Fibroblast of lung (primary cell): ENCODE measurements around the gene CSF1R. TPM values are rescaled to one million over a fixed set of nuclear protein-coding genes. Genes with fewer than 3 reads are reported as not detected.
"Not testable (repeated sequence)": the region's sequence is repeated elsewhere in the genome, so short reads cannot be mapped to it uniquely, and the experiment has no call there.

Experiments used
- DNase-seq, 2 donors: peaks; one replicate each; pipeline versions ENCODE4 v3.0.0 to v3.0.0-alpha.2; 2010; ENCODE audit warnings: low read depth in 2 of 2
- H2AFZ ChIP-seq: 2 replicates; pipeline ENCODE4 v1.5.1; 2012; ENCODE audit warnings: low read length, control low read depth, inconsistent platforms
- H3K27ac ChIP-seq: 2 replicates; pipeline ENCODE4 v1.5.1; 2011; ENCODE audit warnings: low read length, control low read depth; ENCODE audit not compliant: insufficient read depth
- H3K27me3 ChIP-seq: 2 replicates; pipeline ENCODE4 v1.5.1; 2011; ENCODE audit warnings: mild to moderate bottlenecking, low read length; ENCODE audit not compliant: control insufficient read depth, insufficient read depth
- H3K36me3 ChIP-seq: 2 replicates; pipeline ENCODE4 v1.5.1; 2011; ENCODE audit warnings: low read length; ENCODE audit not compliant: control insufficient read depth, insufficient read depth
- H3K4me1 ChIP-seq: 2 replicates; pipeline ENCODE4 v1.5.1; 2011; ENCODE audit warnings: low read length; ENCODE audit not compliant: control insufficient read depth, insufficient read depth; ENCODE audit errors: extremely low read depth
- H3K4me2 ChIP-seq: 2 replicates; pipeline ENCODE4 v1.5.1; 2011; ENCODE audit warnings: low read length, control low read depth; ENCODE audit not compliant: insufficient read depth; ENCODE audit errors: extremely low read depth
- H3K4me3 ChIP-seq, 4 experiments: fragments of 200-600 bp in 1 of 4; sonication (generic) in 1 of 4; replicated peaks in 1 of 4; 2 replicates each; pipeline ENCODE4 v1.5.1; 2011 to 2016; ENCODE audit warnings: low read length in 4 of 4, low read depth in 3 of 4, mild to moderate bottlenecking in 3 of 4, control low read depth in 2 of 4, inconsistent platforms in 1 of 4, mixed read lengths in 1 of 4; ENCODE audit not compliant: insufficient read depth in 1 of 4; ENCODE audit errors: control extremely low read depth in 1 of 4
- H3K79me2 ChIP-seq: 2 replicates; pipeline ENCODE4 v1.5.1; 2012; ENCODE audit warnings: mild to moderate bottlenecking, low read length, inconsistent platforms; ENCODE audit not compliant: control insufficient read depth, insufficient read depth
- H3K9ac ChIP-seq: 2 replicates; pipeline ENCODE4 v1.5.1; 2011; ENCODE audit warnings: mild to moderate bottlenecking, low read length, control low read depth; ENCODE audit not compliant: insufficient read depth
- H3K9me3 ChIP-seq: 2 replicates; pipeline ENCODE4 v1.5.1; 2012; ENCODE audit warnings: low read depth, low read length; ENCODE audit not compliant: control insufficient read depth, insufficient read depth
- H4K20me1 ChIP-seq: 2 replicates; pipeline ENCODE4 v1.5.1; 2011; ENCODE audit warnings: low read length; ENCODE audit not compliant: control insufficient read depth, insufficient read depth; ENCODE audit errors: extremely low read depth
- EZH2 ChIP-seq: IDR thresholded peaks from 2 replicates; pipeline ENCODE4 v1.5.1; 2012; ENCODE audit warnings: low read length, control low read depth, mild to moderate bottlenecking; ENCODE audit errors: missing control alignments
- polyA plus RNA-seq, 2 donors: library from polyadenylated mRNA; depleted of rRNA in 1 of 2; stranded (reverse) in 1 of 2; unstranded in 1 of 2; fragments of >200 nt; gene quantifications; 2 replicates each; pipeline ENCODE4 v1.2.1, GENCODE V29; 2011 to 2012; ENCODE audit warnings: missing spikeins in 1 of 2
- total RNA-seq: library from RNA; depleted of rRNA; stranded (reverse); fragments of >200 nt; gene quantifications from 2 replicates; pipeline ENCODE4 v1.2.1, GENCODE V29; 2014
- TF ChIP-seq, protein P1 (sequence below), 2 donors: IDR thresholded peaks in 1 of 2; conservative IDR thresholded peaks in 1 of 2; 1 replicate in 1 of 2; 2 replicates in 1 of 2; pipeline ENCODE4 v1.5.1; 2011 to 2012; ENCODE audit warnings: low read length in 2 of 2, control low read depth in 1 of 2, inconsistent platforms in 1 of 2, low read depth in 1 of 2, mild to moderate bottlenecking in 1 of 2

Gene CSF1R
- total and polyA plus RNA-seq, 2 donors (not counting 1 experiment from before 2014, with no cell fraction given): 0.07 TPM; not detected in 1

DNA sequence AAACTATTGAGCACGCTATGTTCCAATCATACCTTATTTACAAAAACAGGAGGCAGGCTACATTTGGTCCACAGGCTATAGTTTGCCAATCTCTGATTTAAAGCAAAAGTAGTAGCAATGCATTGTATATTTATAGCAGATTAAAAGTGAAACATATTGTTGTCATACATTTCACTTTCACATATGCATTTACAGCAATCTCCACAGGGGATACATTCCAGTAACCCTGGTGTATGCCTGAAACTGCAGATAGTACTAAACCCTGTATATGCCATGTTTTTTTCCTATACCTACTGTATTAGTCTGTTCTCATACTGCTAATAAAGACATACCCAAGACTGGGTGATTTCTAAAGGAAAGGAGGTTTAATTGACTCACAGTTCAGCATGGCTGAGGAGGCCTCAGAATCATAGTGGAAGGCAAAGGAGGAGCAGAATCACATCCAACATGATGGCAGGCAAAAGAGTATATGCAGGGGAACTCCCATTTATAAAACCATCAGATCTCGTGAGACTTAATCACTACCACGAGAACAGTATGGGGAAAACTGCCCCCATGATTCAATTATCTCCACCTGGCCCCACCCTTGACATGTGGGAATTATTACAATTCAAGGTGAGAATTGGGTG is 5.9 kb upstream of the CSF1R start:
- H3K4me3 ChIP-seq: no peak overlapping the region
- no peak overlapping the region for H2AFZ ChIP-seq
- no peaks in the 10 kb centered on the region for H4K20me1 ChIP-seq
- H3K9ac ChIP-seq: no peak overlapping the region
- peaks cover 6% of the 10 kb centered on the region for H3K27me3 ChIP-seq
- no peak overlapping the region for H3K4me2 ChIP-seq
- DNase-seq: no peak
- no peak overlapping the region for H3K27ac ChIP-seq
- TF ChIP-seq, protein P1, sequence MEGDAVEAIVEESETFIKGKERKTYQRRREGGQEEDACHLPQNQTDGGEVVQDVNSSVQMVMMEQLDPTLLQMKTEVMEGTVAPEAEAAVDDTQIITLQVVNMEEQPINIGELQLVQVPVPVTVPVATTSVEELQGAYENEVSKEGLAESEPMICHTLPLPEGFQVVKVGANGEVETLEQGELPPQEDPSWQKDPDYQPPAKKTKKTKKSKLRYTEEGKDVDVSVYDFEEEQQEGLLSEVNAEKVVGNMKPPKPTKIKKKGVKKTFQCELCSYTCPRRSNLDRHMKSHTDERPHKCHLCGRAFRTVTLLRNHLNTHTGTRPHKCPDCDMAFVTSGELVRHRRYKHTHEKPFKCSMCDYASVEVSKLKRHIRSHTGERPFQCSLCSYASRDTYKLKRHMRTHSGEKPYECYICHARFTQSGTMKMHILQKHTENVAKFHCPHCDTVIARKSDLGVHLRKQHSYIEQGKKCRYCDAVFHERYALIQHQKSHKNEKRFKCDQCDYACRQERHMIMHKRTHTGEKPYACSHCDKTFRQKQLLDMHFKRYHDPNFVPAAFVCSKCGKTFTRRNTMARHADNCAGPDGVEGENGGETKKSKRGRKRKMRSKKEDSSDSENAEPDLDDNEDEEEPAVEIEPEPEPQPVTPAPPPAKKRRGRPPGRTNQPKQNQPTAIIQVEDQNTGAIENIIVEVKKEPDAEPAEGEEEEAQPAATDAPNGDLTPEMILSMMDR (conservative IDR thresholded peaks at IDR 0.05 in 1 of 2, IDR thresholded peaks at IDR 0.05 in 1 of 2; ENCODE audit: low read depth in 1 of 2, low read length in 2 of 2): no peak
- no peak for TF ChIP-seq EZH2
- H3K79me2 ChIP-seq: no peaks in the 10 kb centered on the region
- H3K9me3 ChIP-seq: no peaks in the 10 kb centered on the region
- H3K36me3 ChIP-seq: no peaks in the 10 kb centered on the region
- no peaks in the 10 kb centered on the region for H3K4me1 ChIP-seq

DNA sequence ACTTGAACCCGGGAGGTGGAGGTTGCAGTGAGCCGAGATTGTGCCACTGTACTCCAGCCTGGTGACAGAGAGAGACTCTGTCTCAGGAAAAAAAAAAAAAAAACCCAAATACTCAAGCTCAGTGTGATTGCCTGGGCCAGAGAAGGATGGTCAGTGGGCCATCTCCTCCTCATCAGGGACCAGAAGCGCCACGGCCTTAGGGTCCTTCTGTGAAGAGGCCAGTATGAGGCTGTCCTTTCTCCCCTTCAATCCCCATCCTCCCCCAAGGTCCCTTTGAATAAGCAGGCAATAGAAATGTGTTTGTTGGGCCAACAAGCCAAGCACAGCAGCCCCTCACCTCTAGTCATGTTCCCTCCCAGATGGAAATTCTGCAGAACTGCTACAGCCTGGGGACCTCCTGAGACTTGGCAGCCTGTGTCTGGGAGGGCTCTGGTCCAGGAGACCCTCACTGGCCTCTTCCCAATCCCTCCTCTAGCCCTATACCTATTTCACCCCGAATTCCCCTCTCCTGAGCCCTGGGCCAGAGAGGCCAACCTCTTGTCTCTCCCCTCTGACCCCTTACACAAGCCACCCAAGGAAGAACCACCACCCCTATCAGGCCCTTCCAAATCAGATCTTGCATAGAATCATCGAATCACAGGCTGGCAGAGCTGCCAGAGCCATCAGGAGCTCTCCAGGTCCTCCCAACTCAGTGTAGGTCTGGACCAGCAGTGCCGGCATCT is 1.0 kb downstream of the CSF1R start:
- Histone ChIP-seq H2AFZ (no peak overlapping the region), H3K4me1 (no peaks in the 10 kb centered on the region), H4K20me1 (no peaks in the 10 kb centered on the region), H3K9me3 (no peaks in the 10 kb centered on the region), H3K27me3 (peaks cover 15% of the 10 kb centered on the region), H3K79me2 (no peaks in the 10 kb centered on the region), H3K4me3 (no peak overlapping the region), H3K9ac (no peak overlapping the region), H3K27ac (no peak overlapping the region), H3K36me3 (no peaks in the 10 kb centered on the region), H3K4me2 (no peak overlapping the region)
- no peak for DNase-seq
- no peak for TF ChIP-seq EZH2
- TF ChIP-seq, protein P1 (conservative IDR thresholded peaks at IDR 0.05 in 1 of 2, IDR thresholded peaks at IDR 0.05 in 1 of 2; ENCODE audit: low read depth in 1 of 2, low read length in 2 of 2): no peak

DNA sequence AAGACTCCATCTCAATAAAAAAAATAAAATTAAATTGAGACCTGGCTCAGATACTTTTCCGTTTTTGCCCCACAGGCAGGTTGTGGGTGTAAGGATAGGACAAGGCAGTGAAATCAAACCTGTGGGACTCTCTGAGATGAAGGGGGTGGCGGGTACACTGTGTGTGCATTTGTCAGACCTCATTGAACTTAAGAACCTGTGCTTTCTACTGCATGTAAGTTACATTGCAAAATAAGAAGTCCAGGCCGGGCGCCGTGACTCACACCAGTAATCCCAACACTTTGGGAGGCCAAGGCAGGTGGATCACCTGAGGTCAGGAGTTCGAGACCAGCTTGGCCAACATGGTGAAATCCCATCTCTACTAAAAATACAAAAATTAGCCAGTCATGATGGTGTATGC is 1.6 kb downstream of the CSF1R start:
- H3K4me3 ChIP-seq, H3K79me2 ChIP-seq, H3K4me2 ChIP-seq, DNase-seq, H2AFZ ChIP-seq, H3K9ac ChIP-seq, H3K9me3 ChIP-seq, H3K27ac ChIP-seq, H3K36me3 ChIP-seq, H4K20me1 ChIP-seq, H3K4me1 ChIP-seq: not testable (repeated sequence)
- H3K27me3 ChIP-seq: peaks cover 15% of the 10 kb centered on the region
